Breast epithelium (tissue), 3 donors: ENCODE data around the gene PEX7.

Source experiments
- CTCF ChIP-seq, 3 donors: fragments of 450-650 bp; IDR thresholded peaks; one replicate each; pipeline ENCODE4 v1.5.1; 2016 to 2017; ENCODE audit warnings: antibody characterized with exemption in 3 of 3, mild to moderate bottlenecking in 3 of 3, moderate library complexity in 3 of 3
- POLR2A ChIP-seq: fragments of 450-650 bp; IDR thresholded peaks from one replicate; pipeline ENCODE4 v1.6.1; 2016; ENCODE audit warnings: antibody characterized with exemption, mild to moderate bottlenecking, moderate library complexity

- TF ChIP-seq CTCF (IDR thresholded peaks at IDR 0.05) (no peak), POLR2A (no peak)
Observed at GRCh38 chr6:136859430-136859829, 37.0 kb downstream of the PEX7 start.
